ENCODE measurements around the gene PELI1.

Gene PELI1

DNA sequence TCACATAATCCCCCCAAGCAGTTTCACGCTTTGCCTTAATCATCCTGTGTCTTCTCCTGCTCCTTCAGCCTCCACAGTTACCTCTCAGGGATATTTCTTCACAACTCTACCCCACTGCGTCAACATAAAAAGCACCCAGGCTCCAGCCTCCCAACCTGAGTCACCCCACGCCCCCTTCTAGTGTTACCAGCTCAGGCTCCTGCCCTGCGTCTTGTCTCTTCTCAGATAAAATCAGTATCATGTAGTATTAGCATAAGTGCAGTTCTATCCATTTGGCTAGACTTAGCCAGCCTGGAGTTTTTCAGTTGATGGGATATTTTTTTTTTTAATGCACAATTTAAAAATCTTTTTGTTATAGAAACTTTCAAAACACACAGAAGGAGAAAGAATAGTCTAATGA lies 9.6 kb upstream of the PELI1 start:
- DNase-seq (ENCODE audit: low read depth in 3 of 3) = no peak

- DNase-seq (ENCODE audit: low read depth in 3 of 3) = no peak
These were observed 7.3 kb upstream of the PELI1 start for GRCh38 chr2:64151476-64151875.

DNA sequence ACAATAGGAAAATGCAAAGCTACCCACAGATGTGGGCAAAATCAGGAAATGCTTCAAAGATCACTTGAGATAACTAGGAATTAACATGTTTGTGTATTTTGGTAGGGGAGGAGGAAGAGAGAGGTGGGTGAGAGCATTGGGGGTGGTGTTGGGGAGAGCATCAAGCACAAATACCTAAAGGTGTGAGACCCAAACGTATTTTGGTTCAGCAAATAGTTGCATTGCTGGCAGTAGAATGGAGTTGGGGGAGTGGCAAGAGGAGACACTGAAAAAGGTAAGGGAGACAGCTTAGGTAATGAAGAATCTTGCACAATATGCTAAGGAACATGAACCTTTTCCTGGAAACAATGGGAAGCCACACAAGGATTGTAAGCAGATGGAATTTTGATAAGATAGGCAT lies 1.5 kb upstream of the PELI1 start:
- no peak for DNase-seq (ENCODE audit: low read depth in 3 of 3)

DNA sequence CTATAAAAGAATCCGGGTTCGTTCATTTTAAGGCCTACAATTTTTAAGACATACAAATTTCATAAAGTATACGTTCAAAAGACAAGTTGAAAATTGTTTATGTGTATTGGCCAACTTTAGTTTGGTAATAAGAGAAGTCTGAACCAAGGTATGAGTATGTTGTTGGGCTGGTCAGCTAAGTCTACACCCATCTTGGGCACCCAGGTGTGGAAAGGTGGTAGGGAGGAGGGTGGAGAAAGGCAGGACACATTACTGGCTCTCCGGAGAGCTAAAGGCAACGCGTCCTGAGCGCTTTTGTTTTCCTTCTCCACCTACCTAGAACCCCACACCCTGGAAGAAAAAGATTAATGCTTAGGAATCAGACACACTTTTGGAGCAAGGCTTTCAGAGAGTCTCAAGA lies 899 bp upstream of the PELI1 start:
- no peak for DNase-seq (ENCODE audit: low read depth in 3 of 3)

DNA sequence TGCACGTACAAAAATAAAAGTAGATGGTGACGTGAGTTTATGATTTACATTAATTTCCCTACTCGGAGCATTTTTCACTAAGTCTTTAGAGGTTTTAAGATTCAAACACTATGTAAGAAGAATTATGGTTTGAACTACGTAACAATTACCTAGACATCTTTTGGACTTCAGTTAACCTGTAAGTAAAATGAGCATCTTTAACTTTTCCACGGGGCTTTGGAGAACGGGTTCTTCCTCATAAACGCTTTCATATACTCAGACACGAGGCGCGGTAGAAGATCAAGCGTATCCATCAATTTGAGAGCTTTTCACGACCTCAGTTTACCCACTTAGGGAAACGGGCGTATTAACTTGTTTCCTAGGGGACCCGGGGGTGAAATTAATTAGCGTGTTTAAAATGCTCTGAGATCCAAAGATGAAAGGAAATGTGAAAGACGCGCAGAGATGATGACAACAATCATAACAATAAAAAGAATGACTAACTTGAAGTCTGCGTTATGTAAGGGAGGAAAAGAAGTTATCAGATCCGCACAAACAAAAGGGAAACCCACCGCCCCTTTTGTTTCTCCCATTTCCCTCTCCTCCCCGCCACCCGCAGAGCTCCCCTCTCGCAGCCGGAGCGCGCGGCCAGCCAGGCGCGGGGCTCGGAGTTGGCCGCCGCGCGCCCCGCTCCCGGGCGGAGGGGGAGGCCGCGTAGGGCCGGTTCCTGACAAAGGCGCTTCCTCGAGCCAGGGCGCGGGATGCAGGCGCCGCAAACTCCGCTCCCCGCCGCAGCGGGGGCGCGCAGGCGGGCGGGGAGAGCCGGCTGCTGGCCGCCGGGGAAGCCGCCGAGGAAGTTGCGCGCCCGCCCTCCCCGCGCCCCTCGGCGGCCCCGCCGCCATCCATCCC lies 807 bp downstream of the PELI1 start:
- DNase-seq (ENCODE audit: low read depth in 3 of 3) = peak in 1 of 3 experiments; percentile 16

DNA sequence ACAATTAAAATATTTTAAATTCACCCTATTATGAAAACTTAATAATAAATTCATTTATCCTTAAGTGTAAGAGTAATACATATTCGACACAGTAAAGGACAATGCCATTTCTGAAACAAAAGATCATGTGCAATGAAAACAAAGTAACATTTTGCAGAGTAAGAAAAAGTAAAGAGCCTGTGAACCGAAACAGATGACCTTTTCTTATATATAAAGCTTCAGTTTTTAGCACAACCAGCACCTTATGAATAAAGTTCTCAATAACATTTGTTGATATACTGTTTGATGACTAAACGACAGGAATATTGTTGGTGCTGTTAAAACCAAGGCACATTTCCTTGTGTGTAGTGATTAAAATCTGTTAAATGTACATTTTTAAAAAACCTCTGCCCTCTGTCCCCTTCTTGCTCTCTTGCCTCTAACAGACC lies 1.5 kb downstream of the PELI1 start:
- DNase-seq (ENCODE audit: low read depth in 3 of 3) = no peak

- DNase-seq (ENCODE audit: low read depth in 3 of 3) = no peak
These were observed 2.4 kb downstream of the PELI1 start for GRCh38 chr2:64141674-64142405.

- DNase-seq (ENCODE audit: low read depth in 3 of 3) = no peak
These were observed 3.5 kb downstream of the PELI1 start for GRCh38 chr2:64140665-64141200.

GRCh38 chr2:64139956-64140355 lies 4.3 kb downstream of the PELI1 start:
- no peak for DNase-seq (ENCODE audit: low read depth in 3 of 3)

DNA sequence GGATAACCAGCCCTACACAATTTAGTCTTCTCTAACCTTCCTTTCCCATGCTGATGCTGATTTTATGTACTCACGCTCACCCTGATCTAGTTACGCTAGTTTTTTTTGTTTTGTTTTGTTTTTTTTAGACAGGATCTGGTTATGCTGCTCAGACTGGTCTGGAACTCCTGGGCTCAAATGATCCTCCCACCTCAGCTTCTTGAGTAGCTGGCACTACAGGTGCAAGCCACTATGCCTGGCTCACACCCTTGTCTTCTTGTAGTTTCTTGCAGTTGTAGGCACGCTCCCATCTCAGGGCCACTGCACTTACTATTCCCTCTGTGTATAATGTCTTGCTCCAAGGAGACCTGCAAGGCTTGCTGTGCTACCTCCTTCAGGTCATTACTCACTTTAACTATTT lies 6.2 kb downstream of the PELI1 start:
- DNase-seq (ENCODE audit: low read depth in 3 of 3) = no peak

GRCh38 chr2:64137567-64137966 lies 6.7 kb downstream of the PELI1 start:
- DNase-seq (ENCODE audit: low read depth in 3 of 3) = no peak

DNA sequence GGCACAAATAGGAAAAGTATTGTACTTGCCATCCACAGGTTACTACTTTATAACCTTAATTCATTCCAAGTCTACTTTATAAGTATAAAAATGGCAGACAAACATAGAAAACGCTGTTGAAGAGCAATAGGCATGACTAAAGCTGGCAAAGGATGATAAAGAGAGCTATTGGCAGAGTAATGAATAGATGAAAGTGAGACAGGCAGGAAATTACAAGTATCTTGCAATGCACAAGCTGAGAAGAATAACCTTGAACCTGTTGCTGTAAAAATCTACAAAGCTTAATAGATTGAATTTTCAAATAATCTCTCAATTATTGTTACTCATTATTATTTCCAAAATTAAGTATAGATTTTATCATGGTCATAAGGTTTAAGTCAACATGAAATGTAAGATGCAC lies 8.8 kb downstream of the PELI1 start:
- no peak for DNase-seq (ENCODE audit: low read depth in 3 of 3)

DNA sequence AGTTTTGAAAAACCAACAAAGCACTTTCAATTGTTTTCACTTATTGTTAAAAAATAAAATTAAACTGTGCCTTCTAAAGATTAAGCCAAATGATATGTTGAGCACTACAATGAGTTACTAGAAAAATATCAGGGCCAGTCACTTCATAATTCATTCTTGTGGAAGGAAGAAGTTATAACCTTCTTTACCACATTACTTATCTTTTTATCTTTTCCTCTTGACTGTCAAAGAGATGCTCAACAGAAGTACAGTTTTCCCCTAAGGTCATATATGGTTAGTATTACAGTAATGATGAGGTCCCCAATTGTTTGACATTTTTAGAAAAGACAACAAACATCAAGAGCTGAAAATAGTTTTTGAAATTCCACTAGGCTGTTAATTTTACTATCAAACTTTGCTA lies 9.4 kb downstream of the PELI1 start:
- DNase-seq (ENCODE audit: low read depth in 3 of 3) = no peak

GRCh38 chr2:64133828-64134227 lies 10.4 kb downstream of the PELI1 start:
- no peak for DNase-seq (ENCODE audit: low read depth in 3 of 3)

DNA sequence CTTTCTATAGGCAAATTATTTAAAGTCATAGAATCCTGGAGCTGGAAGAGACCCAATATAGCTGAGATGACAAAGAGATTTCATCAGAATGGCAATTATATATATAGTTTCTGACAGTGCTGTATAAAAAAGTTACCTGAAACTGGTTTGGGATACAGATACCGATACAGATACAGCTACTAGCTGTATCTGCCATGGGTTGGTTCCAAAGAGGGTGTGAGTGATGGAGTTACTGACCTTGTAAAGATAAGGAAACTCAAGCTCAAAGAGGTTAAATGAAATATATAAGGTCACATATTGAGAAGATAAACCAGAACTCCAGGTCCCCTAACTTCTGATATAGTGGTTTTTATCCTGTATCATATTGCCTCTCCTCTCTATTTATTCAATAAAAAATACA lies 10.9 kb downstream of the PELI1 start:
- no peak for DNase-seq (ENCODE audit: low read depth in 3 of 3)

DNA sequence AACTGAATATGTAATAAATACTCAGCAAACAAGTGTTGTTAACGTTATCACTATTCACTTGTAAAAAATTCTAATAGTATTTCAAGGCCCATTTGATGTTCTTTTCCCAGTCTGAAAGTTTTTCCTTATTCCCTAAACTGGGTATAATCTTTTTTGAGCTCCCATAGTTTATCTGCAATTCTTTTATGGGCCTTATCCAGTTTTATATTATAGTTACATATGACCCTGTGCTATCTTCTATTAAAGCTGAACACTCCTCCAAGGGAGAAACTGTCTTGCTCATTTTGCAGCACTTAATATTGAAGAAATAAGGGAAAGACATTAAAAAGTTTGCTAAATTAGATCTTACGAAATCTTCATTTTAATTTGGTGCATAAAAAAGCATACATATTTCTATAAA lies 13.9 kb downstream of the PELI1 start:
- no peak for DNase-seq (ENCODE audit: low read depth in 3 of 3)

DNA sequence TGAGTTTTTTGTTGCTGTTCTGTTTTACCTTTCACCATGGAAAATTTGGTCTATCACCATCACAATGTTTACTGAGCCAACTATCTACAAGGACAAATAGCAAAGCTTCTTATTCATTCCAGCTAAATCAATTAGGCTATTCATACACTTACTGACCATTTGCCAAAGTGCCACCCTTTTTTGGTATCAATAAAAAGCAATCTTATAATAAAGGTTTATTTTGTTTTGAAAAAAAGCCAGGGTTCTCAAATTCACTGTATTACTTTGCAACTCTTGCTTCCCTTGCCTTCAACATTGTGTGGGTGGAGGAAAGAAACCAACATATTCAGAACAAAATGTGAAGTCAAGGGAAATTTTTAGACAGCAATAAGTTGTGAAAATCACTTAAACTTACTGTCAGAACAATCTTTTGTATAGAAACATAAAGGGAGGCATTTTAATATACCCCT lies 15.3 kb downstream of the PELI1 start:
- no peak for DNase-seq (ENCODE audit: low read depth in 3 of 3)

DNA sequence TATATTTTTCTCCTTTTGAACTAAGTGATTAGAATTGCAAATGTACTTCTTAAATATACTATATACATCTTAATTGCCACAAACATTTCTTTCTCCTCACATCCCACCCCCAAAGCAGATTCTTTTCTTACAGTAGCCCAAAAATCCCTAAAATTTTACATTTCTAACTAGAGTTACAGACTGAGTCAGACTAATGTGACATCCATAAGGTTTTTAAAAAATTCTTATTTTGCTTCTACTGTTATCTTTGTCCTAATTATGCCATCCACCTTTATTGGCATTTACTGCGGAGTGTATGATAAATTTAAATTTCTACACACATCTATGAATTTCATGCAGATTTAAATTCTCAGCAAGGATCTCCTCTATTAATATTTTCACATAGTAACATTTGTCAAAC lies 15.8 kb downstream of the PELI1 start:
- no peak for DNase-seq (ENCODE audit: low read depth in 3 of 3)

GRCh38 chr2:64127119-64127518 lies 17.1 kb downstream of the PELI1 start:
- no peak for DNase-seq (ENCODE audit: low read depth in 3 of 3)

- DNase-seq (ENCODE audit: low read depth in 3 of 3) = no peak
These were observed 17.6 kb downstream of the PELI1 start for GRCh38 chr2:64126601-64127000.

GRCh38 chr2:64124571-64124970 lies 19.6 kb downstream of the PELI1 start:
- no peak for DNase-seq (ENCODE audit: low read depth in 3 of 3)

- DNase-seq (ENCODE audit: low read depth in 3 of 3) = no peak
These were observed 20.1 kb downstream of the PELI1 start for GRCh38 chr2:64124168-64124567.

DNA sequence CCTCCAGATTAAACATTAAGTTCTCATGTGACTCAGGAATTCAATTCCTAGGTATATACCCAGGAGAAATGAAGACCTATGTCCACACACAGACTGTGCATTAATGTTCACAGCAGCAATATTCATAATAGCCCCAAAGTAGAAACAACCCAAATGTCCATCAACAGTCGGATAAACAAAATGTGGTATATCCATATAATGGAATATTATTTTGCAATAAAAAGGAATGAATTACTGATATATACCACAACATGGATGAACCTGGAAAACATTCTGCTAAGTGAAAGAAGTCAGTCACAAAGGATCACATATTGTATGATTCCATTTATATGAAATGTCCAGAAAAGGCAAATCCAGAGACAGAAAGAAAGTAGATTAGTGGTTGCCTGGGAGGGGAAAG lies 20.5 kb downstream of the PELI1 start:
- DNase-seq (ENCODE audit: low read depth in 3 of 3) = no peak
